Astrocyte (in vitro differentiated cells and primary cell): ENCODE measurements around the gene GRIN2A. TPM values are rescaled to one million over a fixed set of nuclear protein-coding genes. Genes with fewer than 3 reads are reported as not detected.

Source experiments
- DNase-seq: peaks from one replicate; pipeline ENCODE4 v3.0.0-alpha.2; 2010; ENCODE audit warnings: low read depth
- FAIRE-seq: peaks from 2 replicates; lab custom pipeline; 2011; peaks lifted over from hg19 to GRCh38; lab: Jason Lieb, UNC
- H2AFZ ChIP-seq: 2 replicates; pipeline ENCODE4 v1.6.0; 2012; ENCODE audit warnings: low read depth, low read length, inconsistent platforms
- H3K27ac ChIP-seq: 2 replicates; pipeline ENCODE4 v1.5.1; 2011; ENCODE audit warnings: low read depth, low read length, inconsistent platforms
- H3K27me3 ChIP-seq: 2 replicates; pipeline ENCODE4 v1.6.0; 2011; ENCODE audit warnings: low read length, inconsistent platforms; ENCODE audit not compliant: insufficient read depth
- H3K36me3 ChIP-seq: 2 replicates; pipeline ENCODE4 v1.5.1; 2011; ENCODE audit warnings: low read length, inconsistent platforms; ENCODE audit not compliant: insufficient read depth
- H3K4me1 ChIP-seq: 2 replicates; pipeline ENCODE4 v1.5.1; 2011; ENCODE audit warnings: low read length, inconsistent platforms; ENCODE audit not compliant: insufficient read depth
- H3K4me2 ChIP-seq: 2 replicates; pipeline ENCODE4 v1.6.0; 2012; ENCODE audit warnings: low read length, inconsistent platforms
- H3K4me3 ChIP-seq: 2 replicates; pipeline ENCODE4 v1.5.1; 2011; ENCODE audit warnings: low read depth, mild to moderate bottlenecking, low read length, inconsistent platforms; ENCODE audit not compliant: insufficient read depth
- H3K79me2 ChIP-seq: 2 replicates; pipeline ENCODE4 v1.6.0; 2012; ENCODE audit warnings: mild to moderate bottlenecking, low read length, inconsistent platforms; ENCODE audit not compliant: insufficient read depth
- H3K9ac ChIP-seq: 2 replicates; pipeline ENCODE4 v1.6.0; 2012; ENCODE audit warnings: mild to moderate bottlenecking, low read length, inconsistent platforms
- H3K9me3 ChIP-seq: 2 replicates; pipeline ENCODE4 v1.5.1; 2012; ENCODE audit warnings: low read depth, mild to moderate bottlenecking, low read length, inconsistent platforms; ENCODE audit not compliant: insufficient read depth
- H4K20me1 ChIP-seq: 2 replicates; pipeline ENCODE4 v1.6.0; 2012; ENCODE audit warnings: low read length, inconsistent platforms; ENCODE audit not compliant: insufficient read depth
- H3K27ac Mint-ChIP-seq: one replicate; pipeline ENCODE4 v1.8.0; 2021; ENCODE audit warnings: mild to moderate bottlenecking, mixed read lengths; ENCODE audit not compliant: unreplicated experiment
- H3K27me3 Mint-ChIP-seq: one replicate; pipeline ENCODE4 v1.8.0; 2021; ENCODE audit warnings: low read depth, mixed read lengths; ENCODE audit not compliant: unreplicated experiment
- H3K36me3 Mint-ChIP-seq: one replicate; pipeline ENCODE4 v1.8.0; 2021; ENCODE audit warnings: low read depth, mixed read lengths; ENCODE audit not compliant: unreplicated experiment
- H3K4me1 Mint-ChIP-seq: one replicate; pipeline ENCODE4 v1.8.0; 2021; ENCODE audit warnings: low read depth, mixed read lengths; ENCODE audit not compliant: unreplicated experiment
- H3K4me3 Mint-ChIP-seq: one replicate; pipeline ENCODE4 v1.8.0; 2021; ENCODE audit warnings: mild to moderate bottlenecking, moderate library complexity, mixed read lengths; ENCODE audit not compliant: unreplicated experiment
- H3K9me3 Mint-ChIP-seq: one replicate; pipeline ENCODE4 v1.8.0; 2021; ENCODE audit warnings: mild to moderate bottlenecking, mixed read lengths; ENCODE audit not compliant: unreplicated experiment
- EZH2 ChIP-seq: IDR thresholded peaks from 2 replicates; pipeline ENCODE4 v1.6.1; 2012; ENCODE audit warnings: mild to moderate bottlenecking, low read length, inconsistent platforms; ENCODE audit not compliant: insufficient read depth
- total RNA-seq: library from RNA; stranded (reverse); gene quantifications from 2 replicates; pipeline ENCODE4 v1.2.1, GENCODE V29; 2021
- TF ChIP-seq, protein P1 (sequence below): IDR thresholded peaks from 2 replicates; pipeline ENCODE4 v1.5.1; 2011; ENCODE audit warnings: low read depth, mild to moderate bottlenecking, inconsistent platforms, low read length, moderate library complexity; ENCODE audit not compliant: insufficient read depth

Gene GRIN2A
- total RNA-seq, 1 donor from 2014 or later: 0.68 TPM

DNA sequence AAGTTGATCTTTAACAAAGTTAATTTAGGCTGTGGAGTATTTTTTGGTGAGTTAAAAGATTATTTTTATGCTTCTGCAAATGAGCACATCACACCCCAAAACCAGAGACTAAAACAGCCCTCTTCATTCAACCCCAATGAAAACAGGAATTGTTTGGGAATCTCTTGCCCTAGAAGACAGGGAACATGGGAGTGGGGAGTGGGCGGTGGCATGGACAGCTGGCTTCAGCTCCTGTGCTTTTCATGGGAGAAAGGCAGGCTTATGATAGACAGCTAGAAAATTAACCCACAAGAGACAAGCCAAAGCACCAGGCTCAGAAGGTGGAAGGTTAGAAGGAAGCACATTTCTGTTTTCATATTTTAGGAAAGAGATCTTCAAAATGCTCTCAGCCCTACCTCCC is 19.2 kb downstream of the GRIN2A start:
- Histone ChIP-seq H3K9ac (no peak overlapping the region), H3K9me3 (no peaks in the 10 kb centered on the region), H4K20me1 (no peaks in the 10 kb centered on the region), H3K79me2 (no peaks in the 10 kb centered on the region), H3K4me1 (no peaks in the 10 kb centered on the region), H2AFZ (no peak overlapping the region), H3K36me3 (no peaks in the 10 kb centered on the region), H3K27me3 (no peaks in the 10 kb centered on the region), H3K27ac (no peak overlapping the region), H3K4me2 (no peak overlapping the region), H3K4me3 (no peak overlapping the region)
- Mint-ChIP-seq H3K9me3 (peaks cover 2% of the 10 kb centered on the region), H3K27ac (no peak overlapping the region), H3K4me3 (no peak overlapping the region), H3K4me1 (peaks cover under 1% of the 10 kb centered on the region), H3K27me3 (peaks cover 29% of the 10 kb centered on the region), H3K36me3 (peaks cover 2% of the 10 kb centered on the region)
- TF ChIP-seq EZH2: no peak
- TF ChIP-seq, protein P1, sequence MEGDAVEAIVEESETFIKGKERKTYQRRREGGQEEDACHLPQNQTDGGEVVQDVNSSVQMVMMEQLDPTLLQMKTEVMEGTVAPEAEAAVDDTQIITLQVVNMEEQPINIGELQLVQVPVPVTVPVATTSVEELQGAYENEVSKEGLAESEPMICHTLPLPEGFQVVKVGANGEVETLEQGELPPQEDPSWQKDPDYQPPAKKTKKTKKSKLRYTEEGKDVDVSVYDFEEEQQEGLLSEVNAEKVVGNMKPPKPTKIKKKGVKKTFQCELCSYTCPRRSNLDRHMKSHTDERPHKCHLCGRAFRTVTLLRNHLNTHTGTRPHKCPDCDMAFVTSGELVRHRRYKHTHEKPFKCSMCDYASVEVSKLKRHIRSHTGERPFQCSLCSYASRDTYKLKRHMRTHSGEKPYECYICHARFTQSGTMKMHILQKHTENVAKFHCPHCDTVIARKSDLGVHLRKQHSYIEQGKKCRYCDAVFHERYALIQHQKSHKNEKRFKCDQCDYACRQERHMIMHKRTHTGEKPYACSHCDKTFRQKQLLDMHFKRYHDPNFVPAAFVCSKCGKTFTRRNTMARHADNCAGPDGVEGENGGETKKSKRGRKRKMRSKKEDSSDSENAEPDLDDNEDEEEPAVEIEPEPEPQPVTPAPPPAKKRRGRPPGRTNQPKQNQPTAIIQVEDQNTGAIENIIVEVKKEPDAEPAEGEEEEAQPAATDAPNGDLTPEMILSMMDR: no peak
- FAIRE-seq: no peak
- DNase-seq: no peak

DNA sequence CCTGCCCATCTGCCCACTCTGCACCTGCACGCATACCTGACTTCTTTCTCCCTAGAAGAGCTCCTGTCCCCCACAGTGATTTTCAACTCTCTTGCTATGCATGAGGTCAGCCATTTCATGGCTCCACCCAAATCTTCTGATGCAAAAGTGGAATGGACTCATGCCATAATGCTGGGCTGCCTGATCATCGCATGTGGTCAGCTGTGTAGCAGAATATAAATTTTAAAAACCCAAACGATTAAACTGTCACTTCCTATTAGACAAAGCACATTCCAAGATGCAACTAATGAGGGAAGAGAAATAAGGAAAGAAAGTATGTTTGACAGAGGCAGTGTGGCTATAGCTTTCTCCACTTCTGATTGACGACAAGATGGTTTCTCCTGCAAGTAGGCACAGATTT is 26.1 kb downstream of the GRIN2A start:
- DNase-seq (peak; percentile 41), FAIRE-seq (no peak)
- Histone ChIP-seq H2AFZ (no peak overlapping the region), H3K4me3 (no peak overlapping the region), H3K79me2 (no peaks in the 10 kb centered on the region), H3K4me1 (no peaks in the 10 kb centered on the region), H3K9ac (no peak overlapping the region), H3K9me3 (no peaks in the 10 kb centered on the region), H3K36me3 (no peaks in the 10 kb centered on the region), H3K27me3 (no peaks in the 10 kb centered on the region), H3K27ac (no peak overlapping the region), H3K4me2 (no peak overlapping the region), H4K20me1 (no peaks in the 10 kb centered on the region)
- Mint-ChIP-seq H3K36me3 (no peaks in the 10 kb centered on the region), H3K9me3 (peaks cover 2% of the 10 kb centered on the region), H3K4me3 (no peak overlapping the region), H3K27ac (no peak overlapping the region), H3K4me1 (peaks cover 5% of the 10 kb centered on the region), H3K27me3 (peaks cover 12% of the 10 kb centered on the region)
- TF ChIP-seq, protein P1: no peak
- no peak for TF ChIP-seq EZH2

DNA sequence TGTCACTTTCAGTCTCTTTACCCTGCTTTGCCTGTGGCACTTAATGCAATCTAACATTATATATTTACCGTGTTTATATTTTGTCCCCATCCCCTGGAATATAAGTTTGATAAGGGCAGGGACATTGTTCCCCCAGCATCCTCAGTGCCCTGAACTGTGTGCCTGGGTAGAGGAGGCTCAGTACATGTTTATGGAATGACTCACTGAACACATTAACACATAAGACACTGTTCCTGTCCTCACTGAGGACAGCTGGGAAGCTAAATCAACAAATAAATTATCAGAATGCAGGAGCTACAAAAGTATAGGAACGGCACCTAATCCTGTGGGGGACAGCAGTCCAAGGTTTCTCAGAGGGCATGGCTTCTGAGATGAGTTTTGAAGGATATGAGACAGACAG is 27.8 kb downstream of the GRIN2A start:
- FAIRE-seq (no peak), DNase-seq (peak; percentile 20)
- no peaks in the 10 kb centered on the region for H3K36me3 ChIP-seq
- Mint-ChIP-seq H3K36me3 (no peaks in the 10 kb centered on the region), H3K4me1 (peaks cover 5% of the 10 kb centered on the region), H3K9me3 (peaks cover 2% of the 10 kb centered on the region), H3K27me3 (peaks cover 14% of the 10 kb centered on the region), H3K4me3 (no peak overlapping the region), H3K27ac (no peak overlapping the region)
- no peak overlapping the region for H3K4me2 ChIP-seq
- H3K27me3 ChIP-seq: no peaks in the 10 kb centered on the region
- H3K79me2 ChIP-seq: no peaks in the 10 kb centered on the region
- H3K4me1 ChIP-seq: no peaks in the 10 kb centered on the region
- no peaks in the 10 kb centered on the region for H3K9me3 ChIP-seq
- no peak for TF ChIP-seq EZH2
- TF ChIP-seq, protein P1: no peak
- no peaks in the 10 kb centered on the region for H4K20me1 ChIP-seq
- H3K9ac ChIP-seq: no peak overlapping the region
- H2AFZ ChIP-seq: no peak overlapping the region
- no peak overlapping the region for H3K4me3 ChIP-seq
- H3K27ac ChIP-seq: no peak overlapping the region
